ES-I3 (cell line): Measurements from ENCODE around the gene ZNF554.
A peak's percentile ranks its signal among the peaks of the same experiment; 100 is the strongest.
"Not testable (repeated sequence)": the region's sequence is repeated elsewhere in the genome, so short reads cannot be mapped to it uniquely, and the experiment has no call there.

ENCODE experiments used
- H3K36me3 ChIP-seq: 2 replicates; pipeline ENCODE4 v1.6.1; 2013; ENCODE audit warnings: mild to moderate bottlenecking, low read length, control low read depth, moderate library complexity; ENCODE audit not compliant: insufficient read depth
- H3K4me1 ChIP-seq: 2 replicates; pipeline ENCODE4 v1.6.1; 2013; ENCODE audit warnings: mild to moderate bottlenecking, control low read depth, low read length; ENCODE audit not compliant: insufficient read depth
- H3K9ac ChIP-seq: 2 replicates; pipeline ENCODE4 v1.6.1; 2013; ENCODE audit warnings: low read depth, mild to moderate bottlenecking, low read length, moderate library complexity
- H3K9me3 ChIP-seq: 2 replicates; pipeline ENCODE4 v1.6.1; 2013; ENCODE audit warnings: mild to moderate bottlenecking, low read length, moderate library complexity; ENCODE audit not compliant: control insufficient read depth, insufficient read depth

Gene ZNF554

GRCh38 chr19:2783781-2784145 lies 35.9 kb upstream of the ZNF554 start:
- Histone ChIP-seq H3K4me1 (no peaks in the 10 kb centered on the region; the same call in 1 of the 2 replicates), H3K9me3 (no peaks in the 10 kb centered on the region), H3K9ac (peak overlapping the region; percentile 1; the same call in 1 of the 2 replicates), H3K36me3 (peaks cover 3% of the 10 kb centered on the region; the same call in 1 of the 2 replicates)

DNA sequence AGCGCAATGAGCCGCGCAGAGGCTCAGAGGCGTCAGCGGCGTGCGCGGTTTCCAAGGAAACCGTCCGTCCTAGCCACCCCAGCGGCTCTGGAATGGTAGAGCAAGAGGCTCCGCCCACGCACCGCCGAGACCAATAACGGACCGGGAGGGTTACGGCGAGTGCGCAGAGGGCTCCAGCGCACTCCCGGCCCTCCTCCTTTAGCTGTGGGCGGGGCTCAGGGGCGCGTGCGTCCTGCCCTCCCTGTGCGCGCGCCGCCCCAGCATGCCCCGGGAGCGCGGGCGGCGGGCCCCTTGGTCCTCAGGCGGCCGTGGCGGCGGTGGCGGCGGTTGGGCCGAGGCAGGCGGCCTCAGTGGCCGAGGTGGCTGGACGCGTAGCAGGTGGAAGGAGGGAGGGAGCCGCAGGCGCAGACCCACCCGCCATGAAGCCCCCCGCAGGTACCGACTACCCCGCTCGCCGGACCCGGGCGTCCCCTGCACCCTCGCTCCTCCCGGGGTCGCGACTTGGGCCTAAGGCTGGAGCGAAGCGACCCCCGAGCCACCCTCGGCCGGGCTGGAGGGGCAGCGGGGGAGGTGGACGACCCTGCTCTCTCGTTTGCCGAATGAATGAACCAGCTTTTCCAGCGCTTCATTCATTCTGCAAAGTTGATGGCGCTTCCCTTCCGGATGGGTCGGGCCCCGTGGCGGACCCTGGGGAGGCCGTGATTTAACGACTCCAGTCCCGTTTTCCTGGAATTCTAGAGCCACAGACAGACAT lies 34.2 kb upstream of the ZNF554 start, which contains the start of gene THOP1:
THOP1 (plus strand) TSS at position 260 of the 754 bp plus-strand sequence; CDS start at position 420, 160 bp downstream.
- Histone ChIP-seq H3K9ac (peak within 1 kb of the TSS; percentile 87), H3K9me3 (no peaks in the 10 kb centered on the region), H3K4me1 (no peaks in the 10 kb centered on the region; the same call in 1 of the 2 replicates), H3K36me3 (peaks cover 3% of the 10 kb centered on the region; the same call in 1 of the 2 replicates)

GRCh38 chr19:2787115-2787514 lies 32.6 kb upstream of the ZNF554 start:
- Histone ChIP-seq H3K9me3 (no peaks in the 10 kb centered on the region), H3K36me3 (peaks cover 3% of the 10 kb centered on the region; the same call in 1 of the 2 replicates), H3K9ac (no peak overlapping the region), H3K4me1 (no peaks in the 10 kb centered on the region; the same call in 1 of the 2 replicates)

DNA sequence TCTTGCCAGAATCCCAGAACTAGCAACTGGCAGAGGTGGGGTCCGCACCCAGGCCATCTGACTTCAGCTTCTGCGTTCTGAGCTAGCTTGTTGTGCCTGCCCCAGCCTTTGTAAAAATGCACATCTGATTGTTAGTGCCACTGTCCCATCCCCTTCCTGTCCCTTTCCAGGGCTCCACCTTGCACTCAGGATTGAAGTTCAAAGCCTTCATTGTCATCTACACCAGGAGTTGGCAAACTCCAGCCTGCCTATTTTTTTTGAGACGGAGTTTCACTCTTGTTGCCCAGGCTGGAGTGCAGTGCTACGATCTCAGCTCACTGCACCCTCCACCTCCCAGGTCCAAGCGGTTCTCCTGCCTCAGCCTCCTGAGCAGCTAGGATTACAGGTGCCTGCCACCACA lies 31.4 kb upstream of the ZNF554 start:
- no peak overlapping the region for H3K9ac ChIP-seq
- no peaks in the 10 kb centered on the region for H3K9me3 ChIP-seq
- H3K4me1 ChIP-seq = no peaks in the 10 kb centered on the region
- H3K36me3 ChIP-seq = peaks cover 3% of the 10 kb centered on the region; the same call in 1 of the 2 replicates

DNA sequence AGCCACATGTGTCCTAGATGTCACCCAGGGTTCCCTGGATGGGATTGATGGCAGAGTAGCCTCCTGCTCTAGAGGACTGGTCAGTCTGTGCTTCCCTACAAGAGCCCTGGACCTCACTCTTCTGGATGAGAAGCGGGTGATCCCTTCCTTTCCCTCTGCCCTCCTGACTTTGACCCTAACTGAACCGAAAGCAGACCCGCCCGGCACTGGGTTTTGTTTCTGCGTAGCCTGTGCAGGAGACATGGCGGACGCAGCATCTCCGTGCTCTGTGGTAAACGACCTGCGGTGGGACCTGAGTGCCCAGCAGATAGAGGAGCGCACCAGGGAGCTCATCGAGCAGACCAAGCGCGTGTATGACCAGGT lies 29.5 kb upstream of the ZNF554 start:
- no peaks in the 10 kb centered on the region for H3K4me1 ChIP-seq
- H3K36me3 ChIP-seq = peaks cover 4% of the 10 kb centered on the region; the same call in 1 of the 2 replicates
- H3K9me3 ChIP-seq = no peaks in the 10 kb centered on the region
- H3K9ac ChIP-seq = no peak overlapping the region

DNA sequence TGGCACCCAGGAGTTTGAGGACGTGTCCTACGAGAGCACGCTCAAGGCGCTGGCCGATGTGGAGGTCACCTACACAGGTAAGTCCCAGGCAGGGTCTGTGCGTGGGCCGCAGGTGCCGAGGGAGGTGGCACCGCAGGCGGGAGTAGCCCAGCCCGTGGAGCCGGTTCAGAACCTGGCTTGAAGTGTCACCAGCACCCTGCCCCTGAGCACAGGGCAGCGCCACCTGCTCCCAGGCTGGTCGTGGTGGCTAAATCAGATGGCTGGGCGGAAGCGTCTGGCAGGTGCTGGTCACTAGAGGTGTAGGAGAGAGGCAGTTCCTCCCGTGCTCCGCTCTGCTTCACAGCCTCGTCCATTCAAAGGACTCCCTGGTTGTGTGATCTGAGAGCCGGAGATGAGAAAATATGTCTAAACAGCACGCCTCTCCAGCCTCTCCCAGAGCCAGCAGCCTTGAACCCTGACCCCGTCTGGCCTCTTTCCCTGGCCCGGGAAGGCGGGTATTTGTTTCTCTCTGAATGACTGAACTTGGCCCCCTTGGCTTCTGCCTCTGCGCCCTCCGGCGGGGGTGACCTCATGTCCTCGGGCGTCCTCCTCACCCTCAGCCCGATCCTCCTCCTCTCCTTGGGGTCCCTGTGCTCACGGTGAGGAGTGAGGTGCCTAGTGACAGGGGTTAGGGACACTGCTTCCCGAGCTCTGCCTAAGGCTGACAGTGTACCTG lies 29.0 kb upstream of the ZNF554 start:
- Histone ChIP-seq H3K9ac (no peak overlapping the region), H3K4me1 (no peaks in the 10 kb centered on the region), H3K9me3 (no peaks in the 10 kb centered on the region), H3K36me3 (peaks cover 8% of the 10 kb centered on the region)

DNA sequence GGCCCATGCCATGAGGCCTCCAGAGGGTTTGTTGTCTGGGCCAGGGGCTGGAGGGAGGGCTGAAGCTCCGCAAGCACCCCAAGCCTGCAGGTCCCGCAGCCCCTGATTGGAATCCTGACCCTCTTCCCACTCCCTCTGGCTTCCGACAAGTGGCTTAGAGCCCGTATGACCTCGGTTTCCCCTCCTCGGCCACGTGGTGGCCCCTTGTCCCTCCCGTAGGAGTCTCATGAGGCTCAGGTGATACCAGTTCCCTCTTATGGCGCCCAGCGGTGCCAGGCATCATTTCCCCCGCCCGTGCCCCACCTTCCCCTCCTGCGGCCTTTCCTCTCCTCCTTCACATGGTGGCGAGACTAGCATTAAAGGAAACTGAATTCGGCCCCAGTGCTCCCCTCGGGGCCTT lies 28.2 kb upstream of the ZNF554 start:
- H3K9me3 ChIP-seq = no peaks in the 10 kb centered on the region
- H3K36me3 ChIP-seq = peaks cover 8% of the 10 kb centered on the region
- H3K9ac ChIP-seq = no peak overlapping the region
- no peaks in the 10 kb centered on the region for H3K4me1 ChIP-seq

DNA sequence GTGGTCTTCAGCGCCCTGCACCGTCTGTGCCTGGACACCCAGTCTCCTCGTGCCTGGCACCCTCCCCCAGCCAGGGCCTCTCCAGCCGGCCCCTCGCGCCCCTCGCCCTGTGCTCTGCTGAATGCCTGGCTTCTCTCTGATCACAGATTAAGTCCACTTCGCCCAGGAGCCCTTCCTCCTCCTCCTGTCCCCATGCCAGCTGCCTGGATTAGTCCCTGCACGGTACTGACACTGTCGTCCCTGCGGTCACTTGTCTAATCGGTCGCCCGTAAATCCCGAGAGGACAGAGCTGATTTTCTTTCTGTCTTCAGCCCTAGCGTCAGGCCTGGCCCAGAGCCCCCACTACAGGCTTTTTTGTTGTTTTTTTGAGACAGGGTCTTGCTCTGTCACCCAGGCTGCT lies 27.8 kb upstream of the ZNF554 start:
- H3K36me3 ChIP-seq = peaks cover 8% of the 10 kb centered on the region
- H3K9ac ChIP-seq = no peak overlapping the region
- no peaks in the 10 kb centered on the region for H3K4me1 ChIP-seq
- H3K9me3 ChIP-seq = no peaks in the 10 kb centered on the region

- H3K4me1 ChIP-seq, H3K9ac ChIP-seq, H3K9me3 ChIP-seq: not testable (repeated sequence)
- peaks cover 15% of the 10 kb centered on the region for H3K36me3 ChIP-seq
Observed at GRCh38 chr19:2792666-2793065, 27.0 kb upstream of the ZNF554 start.

- H3K4me1 ChIP-seq = no peaks in the 10 kb centered on the region
- H3K36me3 ChIP-seq = peaks cover 15% of the 10 kb centered on the region
- no peak overlapping the region for H3K9ac ChIP-seq
- no peaks in the 10 kb centered on the region for H3K9me3 ChIP-seq
Observed at GRCh38 chr19:2793126-2793525, 26.5 kb upstream of the ZNF554 start.

DNA sequence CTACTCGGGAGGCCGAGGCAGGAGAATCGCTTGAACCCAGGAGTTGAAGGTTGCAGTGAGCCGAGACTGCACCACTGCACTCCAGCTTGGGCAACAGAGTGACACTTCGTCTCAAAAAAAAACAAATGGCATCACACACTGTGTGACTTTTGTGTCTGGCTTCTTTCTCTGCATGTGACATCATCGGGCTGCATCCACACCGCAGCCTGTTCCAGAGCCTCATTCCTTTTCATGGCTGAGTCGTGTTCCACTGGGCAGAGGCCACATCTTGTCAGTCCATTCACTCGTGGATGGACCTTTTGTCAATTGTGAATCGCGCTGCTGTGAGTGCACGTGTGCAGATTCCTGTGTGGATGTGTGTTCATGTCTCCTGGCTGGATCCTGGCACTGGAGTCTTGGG lies 26.1 kb upstream of the ZNF554 start:
- no peak overlapping the region for H3K9ac ChIP-seq
- H3K36me3 ChIP-seq = peaks cover 15% of the 10 kb centered on the region
- H3K4me1 ChIP-seq = no peaks in the 10 kb centered on the region
- no peaks in the 10 kb centered on the region for H3K9me3 ChIP-seq

- Histone ChIP-seq H3K9ac (no peak overlapping the region), H3K36me3 (peaks cover 16% of the 10 kb centered on the region), H3K4me1 (no peaks in the 10 kb centered on the region), H3K9me3 (no peaks in the 10 kb centered on the region)
Observed at GRCh38 chr19:2795827-2796658, 23.6 kb upstream of the ZNF554 start.

DNA sequence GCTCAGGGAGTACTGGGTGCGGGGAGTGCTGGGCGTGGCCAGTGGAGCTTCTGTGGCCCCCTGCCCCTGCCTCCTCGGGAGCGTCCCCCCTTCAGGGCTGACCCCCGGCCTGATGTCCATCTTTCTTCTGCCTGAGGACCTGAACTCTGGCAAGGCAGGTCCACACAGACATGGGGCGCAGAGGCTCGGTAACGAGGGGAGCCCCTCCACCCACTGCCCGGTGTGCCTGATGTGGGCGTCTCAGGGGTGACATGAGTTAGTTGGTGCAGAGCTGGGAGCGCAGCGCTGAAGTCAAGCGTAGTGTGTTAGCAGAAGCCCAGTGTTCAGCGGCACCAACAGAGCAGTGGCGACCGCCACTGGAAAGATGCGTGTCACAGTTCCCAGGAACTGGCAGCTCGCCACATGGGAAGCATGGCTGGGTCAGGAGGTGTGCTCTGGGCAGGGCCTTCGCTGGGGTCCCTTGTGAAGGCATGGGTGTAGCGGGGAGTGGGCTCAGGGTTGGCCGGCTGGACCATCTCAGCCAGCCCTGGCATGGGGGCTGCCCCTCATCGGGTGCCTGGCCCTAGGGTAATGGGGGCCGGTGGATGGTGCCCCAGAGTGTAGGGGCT lies 22.9 kb upstream of the ZNF554 start:
- no peak overlapping the region for H3K9ac ChIP-seq
- H3K9me3 ChIP-seq = no peaks in the 10 kb centered on the region
- H3K4me1 ChIP-seq = no peaks in the 10 kb centered on the region
- H3K36me3 ChIP-seq = peaks cover 18% of the 10 kb centered on the region

DNA sequence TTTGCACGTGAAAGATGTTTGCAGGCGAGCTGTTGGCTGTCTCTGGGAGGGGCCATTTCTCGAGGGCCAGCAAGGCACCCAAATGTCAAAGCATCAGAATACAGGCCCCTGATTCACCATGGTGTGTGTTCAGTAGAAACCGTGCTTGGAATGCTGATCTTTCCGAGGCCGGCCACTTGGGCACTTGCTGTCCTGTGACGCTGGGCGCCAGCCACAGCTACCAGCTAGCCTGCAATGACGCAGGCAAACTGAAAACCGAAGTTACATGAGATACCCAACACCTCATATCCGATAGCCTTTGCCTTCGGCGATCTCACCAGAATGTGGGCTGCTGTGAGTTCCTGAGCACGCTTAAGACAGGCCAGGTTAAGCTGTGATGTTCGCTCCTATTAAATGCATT lies 22.4 kb upstream of the ZNF554 start:
- Histone ChIP-seq H3K36me3 (peaks cover 19% of the 10 kb centered on the region), H3K9ac (no peak overlapping the region), H3K9me3 (no peaks in the 10 kb centered on the region), H3K4me1 (no peaks in the 10 kb centered on the region)
